NCI-H146 treated with DMSO at 0.1 percent for 48 hours (cell line): Measurements from ENCODE around the gene CAV3.

Experiments used
- DNase-seq: peaks from one replicate; lab custom pipeline; 2025; ENCODE audit not compliant: unreplicated experiment; lab: John Stamatoyannopoulos, UW

CAV3 gene

GRCh38 chr3:8790529-8790928 is 56.9 kb downstream of the CAV3 start:
- no peak for DNase-seq

GRCh38 chr3:8793242-8793641 is 59.6 kb downstream of the CAV3 start:
- no peak for DNase-seq

- DNase-seq: no peak
Observed at GRCh38 chr3:8794247-8794646, 60.6 kb downstream of the CAV3 start.
